T-helper 9 cell (primary cell): Measurements from ENCODE around the gene COLGALT1.

Experiments used
- DNase-seq: peaks from one replicate; pipeline ENCODE4 v3.0.0-alpha.2; 2020

COLGALT1 gene

GRCh38 chr19:17602217-17602616, 46.8 kb downstream of the COLGALT1 start:
- no peak for DNase-seq

GRCh38 chr19:17602872-17603510, 47.5 kb downstream of the COLGALT1 start:
- DNase-seq, result no peak

GRCh38 chr19:17604372-17605025, 49.0 kb downstream of the COLGALT1 start:
- DNase-seq, result no peak

- DNase-seq, result no peak
These were observed 49.7 kb downstream of the COLGALT1 start for GRCh38 chr19:17605117-17605516.

GRCh38 chr19:17605761-17606589, 50.5 kb downstream of the COLGALT1 start:
- DNase-seq, result peak; percentile 72

GRCh38 chr19:17606590-17607185, 51.2 kb downstream of the COLGALT1 start:
- DNase-seq, result no peak

GRCh38 chr19:17607936-17608335, 52.5 kb downstream of the COLGALT1 start:
- DNase-seq, result no peak

- DNase-seq, result no peak
These were observed 54.9 kb downstream of the COLGALT1 start for GRCh38 chr19:17610384-17610783.

GRCh38 chr19:17611462-17612244, 56.2 kb downstream of the COLGALT1 start:
- no peak for DNase-seq

GRCh38 chr19:17614476-17614875, 59.0 kb downstream of the COLGALT1 start:
- no peak for DNase-seq

- DNase-seq, result no peak
These were observed 60.6 kb downstream of the COLGALT1 start for GRCh38 chr19:17615889-17616685.

- DNase-seq, result no peak
These were observed 61.2 kb downstream of the COLGALT1 start for GRCh38 chr19:17616686-17616960.

- no peak for DNase-seq
These were observed 61.7 kb downstream of the COLGALT1 start for GRCh38 chr19:17616961-17617806.

- no peak for DNase-seq
These were observed 62.4 kb downstream of the COLGALT1 start for GRCh38 chr19:17617807-17618192.

GRCh38 chr19:17618281-17618903, 62.9 kb downstream of the COLGALT1 start:
- no peak for DNase-seq

- no peak for DNase-seq
These were observed 63.5 kb downstream of the COLGALT1 start for GRCh38 chr19:17618936-17619335.

- DNase-seq, result no peak
These were observed 65.2 kb downstream of the COLGALT1 start for GRCh38 chr19:17620696-17621095.

GRCh38 chr19:17623224-17623935, 67.9 kb downstream of the COLGALT1 start:
- no peak for DNase-seq

GRCh38 chr19:17624314-17624991, 69.0 kb downstream of the COLGALT1 start:
- no peak for DNase-seq
